Uterus (tissue), 2 donors: Measurements from ENCODE around the gene SDC3.
"Not testable (repeated sequence)": the region's sequence is repeated elsewhere in the genome, so short reads cannot be mapped to it uniquely, and the experiment has no call there.

Experiments used
- POLR2A ChIP-seq, 2 donors: fragments of 450-650 bp; IDR thresholded peaks; one replicate each; pipeline ENCODE4 v1.6.1; 2016; ENCODE audit warnings: antibody characterized with exemption in 2 of 2, mild to moderate bottlenecking in 1 of 2, moderate library complexity in 1 of 2
- TF ChIP-seq, protein P1 (sequence below), 4 experiments: fragments of 200-600 bp in 2 of 4; fragments of 450-650 bp in 2 of 4; sonication (generic) in 2 of 4; IDR thresholded peaks; one replicate each; pipeline ENCODE4 v1.5.1; 2016 to 2019; ENCODE audit warnings: antibody characterized with exemption in 4 of 4, mild to moderate bottlenecking in 2 of 4, moderate library complexity in 1 of 4

DNA sequence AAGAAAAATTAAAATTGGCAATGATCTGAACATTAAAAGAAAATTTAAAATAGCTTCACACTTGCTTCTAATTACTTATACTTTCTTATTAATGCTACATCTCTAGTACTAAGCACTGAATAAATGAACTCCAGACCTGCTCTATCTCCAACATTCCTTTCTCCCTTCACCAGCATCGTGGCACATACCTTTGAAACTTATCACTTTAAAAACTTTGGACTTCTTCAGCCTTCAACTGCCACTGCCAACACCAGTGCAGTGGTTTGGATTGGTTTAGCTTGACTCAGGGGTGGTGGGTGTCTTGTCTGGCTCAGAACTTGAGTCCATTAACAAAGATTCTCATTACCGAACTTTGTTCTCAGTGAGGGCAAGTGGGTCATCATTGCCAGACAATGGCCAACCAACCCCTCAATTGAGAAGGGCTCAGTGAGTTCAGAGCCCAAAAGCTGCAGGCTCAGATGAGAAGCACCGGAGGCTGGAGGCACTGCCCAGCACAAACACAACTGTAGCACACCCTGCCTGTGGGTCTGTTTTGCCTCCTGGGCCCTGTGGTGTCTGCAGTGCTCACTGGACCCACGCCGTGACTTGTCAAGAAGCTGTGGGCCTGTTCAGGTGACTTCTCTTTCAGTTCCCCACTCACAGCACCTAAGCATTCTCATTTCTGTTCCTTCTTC, 40.4 kb upstream of the SDC3 start:
- TF ChIP-seq, protein P1, sequence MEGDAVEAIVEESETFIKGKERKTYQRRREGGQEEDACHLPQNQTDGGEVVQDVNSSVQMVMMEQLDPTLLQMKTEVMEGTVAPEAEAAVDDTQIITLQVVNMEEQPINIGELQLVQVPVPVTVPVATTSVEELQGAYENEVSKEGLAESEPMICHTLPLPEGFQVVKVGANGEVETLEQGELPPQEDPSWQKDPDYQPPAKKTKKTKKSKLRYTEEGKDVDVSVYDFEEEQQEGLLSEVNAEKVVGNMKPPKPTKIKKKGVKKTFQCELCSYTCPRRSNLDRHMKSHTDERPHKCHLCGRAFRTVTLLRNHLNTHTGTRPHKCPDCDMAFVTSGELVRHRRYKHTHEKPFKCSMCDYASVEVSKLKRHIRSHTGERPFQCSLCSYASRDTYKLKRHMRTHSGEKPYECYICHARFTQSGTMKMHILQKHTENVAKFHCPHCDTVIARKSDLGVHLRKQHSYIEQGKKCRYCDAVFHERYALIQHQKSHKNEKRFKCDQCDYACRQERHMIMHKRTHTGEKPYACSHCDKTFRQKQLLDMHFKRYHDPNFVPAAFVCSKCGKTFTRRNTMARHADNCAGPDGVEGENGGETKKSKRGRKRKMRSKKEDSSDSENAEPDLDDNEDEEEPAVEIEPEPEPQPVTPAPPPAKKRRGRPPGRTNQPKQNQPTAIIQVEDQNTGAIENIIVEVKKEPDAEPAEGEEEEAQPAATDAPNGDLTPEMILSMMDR (IDR thresholded peaks at IDR 0.05), result not testable (repeated sequence)
- TF ChIP-seq POLR2A (IDR thresholded peaks at IDR 0.05), result not testable (repeated sequence)
